Nephron (organoid): Measurements from ENCODE around the gene CNOT9.
A peak's percentile ranks its signal among the peaks of the same experiment; 100 is the strongest.

Source experiments
- H3K27ac Mint-ChIP-seq, 3 experiments: 2 replicates each; pipeline ENCODE4 v1.8.0; 2020; ENCODE audit warnings: mixed read lengths in 3 of 3, mild to moderate bottlenecking in 2 of 3, moderate library complexity in 1 of 3
- H3K27me3 Mint-ChIP-seq: 2 replicates; pipeline ENCODE4 v1.8.0; 2021; ENCODE audit warnings: low read depth, mild to moderate bottlenecking, moderate library complexity, mixed read lengths
- H3K36me3 Mint-ChIP-seq: 2 replicates; pipeline ENCODE4 v1.8.0; 2020; ENCODE audit warnings: low read depth, mixed read lengths
- H3K4me1 Mint-ChIP-seq: 2 replicates; pipeline ENCODE4 v1.8.0; 2020; ENCODE audit warnings: mixed read lengths
- H3K4me3 Mint-ChIP-seq, 3 experiments: 2 replicates each; pipeline ENCODE4 v1.8.0; 2020; ENCODE audit warnings: mild to moderate bottlenecking in 3 of 3, mixed read lengths in 3 of 3, moderate library complexity in 2 of 3
- H3K9me3 Mint-ChIP-seq: 2 replicates; pipeline ENCODE4 v1.8.0; 2020; ENCODE audit warnings: mixed read lengths
- CTCF ChIP-seq, 3 experiments: fragments of 200-600 bp; sonication (generic); IDR thresholded peaks; one replicate each; pipeline ENCODE4 v1.5.0; 2021; ENCODE audit warnings: antibody characterized with exemption in 3 of 3; ENCODE audit not compliant: unreplicated experiment in 3 of 3

The CNOT9 gene

GRCh38 chr2:218642121-218642656 is 73.5 kb downstream of the CNOT9 start:
- no peak overlapping the region for H3K4me3 Mint-ChIP-seq
- no peaks in the 10 kb centered on the region for H3K9me3 Mint-ChIP-seq
- H3K27ac Mint-ChIP-seq = no peak overlapping the region
- peaks cover 57% of the 10 kb centered on the region for H3K36me3 Mint-ChIP-seq
- H3K4me1 Mint-ChIP-seq = peaks cover 3% of the 10 kb centered on the region
- no peak for TF ChIP-seq CTCF (IDR thresholded peaks at IDR 0.05; ENCODE audit: unreplicated experiment in 3 of 3)
- no peaks in the 10 kb centered on the region for H3K27me3 Mint-ChIP-seq

GRCh38 chr2:218642786-218643185 is 74.1 kb downstream of the CNOT9 start:
- Mint-ChIP-seq H3K27me3 (no peaks in the 10 kb centered on the region), H3K36me3 (peaks cover 57% of the 10 kb centered on the region), H3K27ac (no peak overlapping the region), H3K4me3 (no peak overlapping the region), H3K9me3 (no peaks in the 10 kb centered on the region), H3K4me1 (peaks cover 3% of the 10 kb centered on the region)
- no peak for TF ChIP-seq CTCF (IDR thresholded peaks at IDR 0.05; ENCODE audit: unreplicated experiment in 3 of 3)

GRCh38 chr2:218643751-218644310 is 75.2 kb downstream of the CNOT9 start:
- H3K9me3 Mint-ChIP-seq = no peaks in the 10 kb centered on the region
- no peaks in the 10 kb centered on the region for H3K27me3 Mint-ChIP-seq
- H3K4me3 Mint-ChIP-seq = no peak overlapping the region
- peak overlapping the region in 1 of 3 experiments; percentile 63 for H3K27ac Mint-ChIP-seq
- peaks cover 3% of the 10 kb centered on the region for H3K4me1 Mint-ChIP-seq
- no peak for TF ChIP-seq CTCF (IDR thresholded peaks at IDR 0.05; ENCODE audit: unreplicated experiment in 3 of 3)
- H3K36me3 Mint-ChIP-seq = peaks cover 56% of the 10 kb centered on the region

- H3K27me3 Mint-ChIP-seq = no peaks in the 10 kb centered on the region
- no peaks in the 10 kb centered on the region for H3K9me3 Mint-ChIP-seq
- H3K36me3 Mint-ChIP-seq = peaks cover 49% of the 10 kb centered on the region
- peak overlapping the region; percentile 47 to 94 (median 72) for H3K27ac Mint-ChIP-seq
- H3K4me3 Mint-ChIP-seq = no peak overlapping the region
- TF ChIP-seq CTCF (IDR thresholded peaks at IDR 0.05; ENCODE audit: unreplicated experiment in 3 of 3) = no peak
- H3K4me1 Mint-ChIP-seq = peaks cover 3% of the 10 kb centered on the region
Observed at GRCh38 chr2:218644721-218645120, 76.1 kb downstream of the CNOT9 start.

- Mint-ChIP-seq H3K4me3 (no peak overlapping the region), H3K27me3 (no peaks in the 10 kb centered on the region), H3K36me3 (peaks cover 50% of the 10 kb centered on the region), H3K4me1 (peaks cover 3% of the 10 kb centered on the region), H3K9me3 (no peaks in the 10 kb centered on the region), H3K27ac (peak overlapping the region; percentile 47 to 94 (median 72))
- TF ChIP-seq CTCF (IDR thresholded peaks at IDR 0.05; ENCODE audit: unreplicated experiment in 3 of 3) = no peak
Observed at GRCh38 chr2:218645126-218645525, 76.5 kb downstream of the CNOT9 start.
